HG03442 (cell line): Measurements from ENCODE around the gene MAP3K14.

ENCODE experiments used
- ATAC-seq: cut with Tn5 transposase; IDR thresholded peaks from one replicate; pipeline ENCODE4 v1.9.1; 2021; ENCODE audit warnings: mild to moderate bottlenecking, moderate library complexity; ENCODE audit not compliant: unreplicated experiment

The MAP3K14 gene

DNA sequence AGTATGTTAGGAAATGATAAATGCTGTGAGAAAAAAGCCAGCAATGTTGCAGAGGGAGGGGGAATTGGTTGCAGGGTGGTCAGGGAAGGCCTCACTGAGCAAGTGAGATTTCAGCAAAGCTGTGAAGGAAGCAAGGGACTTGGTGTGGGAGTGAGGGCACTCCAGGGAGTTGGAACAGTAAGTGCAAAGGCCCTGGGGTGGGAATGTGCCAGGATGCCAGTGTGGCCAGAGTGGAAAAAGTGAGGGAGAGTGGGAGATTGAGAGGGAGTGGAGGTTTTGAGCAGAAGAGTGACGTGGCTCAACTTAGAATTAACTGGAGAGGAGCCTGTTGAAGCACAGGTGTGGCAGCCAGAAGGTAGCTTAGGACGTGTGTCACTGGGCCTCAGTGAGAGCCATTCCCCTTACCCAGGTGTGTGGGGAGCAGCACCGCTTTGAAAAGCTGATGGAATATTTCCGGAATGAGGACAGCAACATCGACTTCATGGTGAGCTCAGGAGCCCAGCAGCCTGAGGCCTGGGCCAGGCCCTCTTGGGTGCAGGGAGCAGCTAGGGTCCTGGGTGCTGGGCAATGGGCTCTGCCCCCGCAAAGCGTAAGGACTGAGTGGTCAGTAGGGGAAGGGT lies 78.6 kb downstream of the MAP3K14 start:
- ATAC-seq: no peak

DNA sequence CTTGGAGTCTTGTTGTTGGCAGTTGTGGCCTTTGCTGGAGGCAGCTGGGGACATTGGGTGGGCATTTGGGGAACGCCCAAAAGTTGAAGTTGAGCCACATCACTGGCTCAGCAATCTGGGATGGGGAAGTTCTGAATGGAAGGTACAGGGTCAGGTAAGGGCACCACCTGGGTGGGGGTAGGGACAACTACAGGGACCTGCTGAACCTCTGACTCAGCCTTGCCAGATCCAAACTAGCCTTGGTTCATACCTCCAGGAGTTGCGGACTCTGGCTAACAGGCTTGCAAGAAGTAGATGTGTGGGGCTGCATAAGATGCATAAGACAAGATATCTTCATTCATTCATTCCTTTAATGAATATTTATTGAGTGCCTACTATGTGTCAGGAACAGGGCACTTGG lies 79.1 kb downstream of the MAP3K14 start:
- ATAC-seq: no peak

DNA sequence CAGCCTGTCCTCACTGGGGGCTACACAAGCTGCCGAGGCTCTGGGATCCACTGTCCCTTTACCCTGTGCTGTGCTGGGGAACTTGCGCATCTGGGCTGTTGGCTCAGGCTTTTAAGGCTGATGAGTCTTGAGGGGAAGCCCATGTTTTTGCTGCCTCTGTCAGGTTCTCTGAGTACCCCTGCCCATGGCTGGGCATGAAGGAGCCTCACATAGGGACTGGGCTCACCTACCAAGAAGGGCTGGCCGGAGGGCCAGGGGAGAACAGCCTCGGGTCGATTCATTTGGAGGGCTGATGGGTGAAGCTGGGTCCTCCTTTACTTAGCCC lies 80.6 kb downstream of the MAP3K14 start:
- no peak for ATAC-seq

DNA sequence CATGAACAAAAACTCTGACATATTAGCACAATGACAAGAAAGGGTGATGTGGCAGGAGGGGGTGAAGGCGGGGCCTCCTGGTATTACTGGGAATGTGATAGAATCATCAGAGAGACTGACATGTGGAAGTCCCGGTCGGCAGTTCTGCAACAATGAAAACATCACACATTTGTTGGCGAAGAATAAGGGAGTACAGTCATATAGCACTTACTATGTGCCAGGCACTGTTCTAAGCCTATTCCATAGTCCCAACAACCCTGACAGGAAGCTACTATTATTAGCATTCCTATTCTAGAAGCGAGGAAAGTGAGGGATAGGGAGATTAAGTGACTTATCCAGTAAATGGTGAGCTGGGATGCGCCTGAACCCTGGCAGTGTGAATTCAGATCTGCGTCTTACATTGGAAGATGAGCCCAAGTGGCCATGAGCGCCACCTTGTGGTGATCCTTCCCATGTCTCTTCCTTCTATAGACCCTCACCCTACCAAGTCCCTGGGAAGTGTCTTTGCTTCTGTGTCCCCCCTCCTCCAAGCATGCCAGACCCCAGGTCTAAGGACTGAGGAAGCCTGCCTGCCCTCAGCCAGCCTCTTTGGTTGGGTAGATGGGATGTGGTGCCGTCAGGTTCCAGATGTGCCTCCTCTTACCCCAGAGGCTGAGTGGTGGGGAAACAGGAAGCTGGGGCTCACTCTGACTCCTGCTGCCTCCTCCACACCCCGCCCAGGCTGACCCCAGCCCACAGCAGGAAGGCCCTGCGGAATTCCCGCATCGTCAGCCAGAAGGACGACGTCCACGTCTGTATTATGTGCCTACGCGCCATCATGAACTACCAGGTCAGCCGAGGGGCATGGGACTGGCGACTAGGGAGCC lies 81.2 kb downstream of the MAP3K14 start:
- no peak for ATAC-seq

DNA sequence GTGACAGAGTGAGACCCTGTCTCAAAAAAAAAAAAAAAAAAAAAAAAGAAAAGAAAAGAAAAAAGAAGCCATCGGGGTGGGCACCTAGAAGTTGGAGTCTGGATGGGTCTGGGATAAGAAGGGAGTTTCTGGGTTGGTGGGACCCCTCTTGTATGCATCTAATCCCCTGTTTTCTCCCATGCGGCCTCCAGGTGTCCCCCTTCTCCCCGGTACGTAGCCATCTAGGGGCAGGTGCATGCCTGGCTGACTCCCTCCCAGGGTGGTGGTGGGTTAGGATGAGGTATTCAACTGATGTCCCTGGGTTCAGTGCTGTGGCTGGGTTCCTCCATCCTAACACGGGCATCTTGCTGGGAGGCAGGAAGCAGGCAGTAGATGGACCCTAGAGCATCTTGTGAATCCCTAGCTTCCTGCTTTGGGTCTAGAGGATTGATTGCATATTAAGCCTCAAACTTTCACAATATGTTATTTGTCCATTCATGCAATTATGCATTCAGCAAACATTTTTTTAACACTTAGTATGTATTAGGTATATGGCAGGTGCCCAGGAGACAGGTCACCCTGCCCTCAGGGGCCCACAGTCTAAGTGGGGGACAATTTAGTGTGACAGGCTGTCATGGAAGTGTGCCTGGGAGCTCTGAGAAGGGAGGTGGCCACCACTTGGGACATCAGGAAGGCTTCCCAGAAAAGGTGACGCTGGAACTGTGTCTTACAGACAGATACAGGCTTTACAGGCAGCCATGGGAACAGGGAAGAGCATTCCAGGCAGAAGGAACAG lies 82.0 kb downstream of the MAP3K14 start:
- ATAC-seq: no peak

DNA sequence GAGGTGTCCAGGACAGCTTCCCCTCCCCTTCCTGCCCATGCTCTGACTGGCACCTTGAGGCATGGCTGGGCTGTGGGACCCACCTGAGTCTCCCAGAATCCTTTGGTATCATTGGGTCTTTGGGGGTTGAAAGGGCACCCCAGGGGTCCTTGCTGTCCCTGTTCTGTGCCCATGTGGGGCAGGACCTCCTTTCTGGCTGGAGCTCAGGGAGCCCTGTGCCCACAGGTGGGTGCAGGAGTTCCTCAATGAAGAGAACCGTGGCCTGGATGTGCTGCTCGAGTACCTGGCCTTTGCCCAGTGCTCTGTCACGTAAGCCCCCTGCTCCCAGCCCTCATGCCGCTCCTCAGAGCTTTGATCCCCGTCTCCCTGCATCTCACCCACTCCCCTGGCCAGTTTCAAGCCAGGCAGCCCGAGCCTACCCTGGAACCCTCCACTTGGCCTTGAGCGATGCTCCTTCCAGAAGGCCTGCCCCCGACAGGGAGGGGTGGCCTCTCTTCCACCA lies 83.3 kb downstream of the MAP3K14 start:
- no peak for ATAC-seq

DNA sequence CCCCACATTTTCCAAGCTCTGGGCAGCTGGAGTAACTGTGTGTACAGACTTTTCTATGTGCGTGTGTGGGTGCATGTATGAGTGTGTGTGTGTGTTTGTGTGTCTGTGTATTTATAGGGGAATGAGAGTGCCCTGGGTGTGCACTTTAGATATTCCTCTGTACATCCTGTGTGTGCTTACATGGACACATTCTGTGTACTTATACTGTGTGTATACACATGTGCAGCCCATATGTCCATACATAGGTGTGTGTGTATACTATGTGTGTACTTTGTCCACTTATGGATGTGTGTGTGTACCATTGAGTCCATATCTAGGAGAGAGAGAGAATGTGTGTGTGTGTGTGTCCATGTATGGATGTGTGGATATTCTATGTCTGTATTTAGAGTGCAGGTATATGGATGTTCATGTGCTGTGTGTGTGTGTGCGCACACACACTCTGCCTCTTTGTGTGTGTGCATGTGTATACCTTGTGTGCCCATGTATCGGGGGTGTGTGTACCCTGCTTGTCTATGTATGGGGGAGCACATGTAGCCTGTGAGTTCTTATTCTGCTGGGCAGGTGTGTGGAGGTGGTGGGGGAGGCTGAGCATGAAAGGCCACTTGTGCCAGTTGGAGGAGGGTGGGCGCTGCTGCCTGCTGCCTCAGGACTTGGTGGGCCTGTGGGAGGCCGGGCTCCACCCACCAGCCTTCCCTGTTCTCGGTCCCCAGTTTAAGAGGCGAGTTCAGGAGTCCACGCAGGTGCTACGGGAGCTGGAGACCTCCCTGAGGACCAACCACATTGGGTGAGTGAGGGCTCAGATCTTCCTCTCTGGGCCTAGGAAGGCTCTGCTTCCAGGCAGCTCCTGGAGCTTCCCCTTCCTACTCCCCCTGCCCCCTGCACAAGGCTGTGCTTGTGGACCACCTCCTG lies 84.1 kb downstream of the MAP3K14 start:
- ATAC-seq: no peak

DNA sequence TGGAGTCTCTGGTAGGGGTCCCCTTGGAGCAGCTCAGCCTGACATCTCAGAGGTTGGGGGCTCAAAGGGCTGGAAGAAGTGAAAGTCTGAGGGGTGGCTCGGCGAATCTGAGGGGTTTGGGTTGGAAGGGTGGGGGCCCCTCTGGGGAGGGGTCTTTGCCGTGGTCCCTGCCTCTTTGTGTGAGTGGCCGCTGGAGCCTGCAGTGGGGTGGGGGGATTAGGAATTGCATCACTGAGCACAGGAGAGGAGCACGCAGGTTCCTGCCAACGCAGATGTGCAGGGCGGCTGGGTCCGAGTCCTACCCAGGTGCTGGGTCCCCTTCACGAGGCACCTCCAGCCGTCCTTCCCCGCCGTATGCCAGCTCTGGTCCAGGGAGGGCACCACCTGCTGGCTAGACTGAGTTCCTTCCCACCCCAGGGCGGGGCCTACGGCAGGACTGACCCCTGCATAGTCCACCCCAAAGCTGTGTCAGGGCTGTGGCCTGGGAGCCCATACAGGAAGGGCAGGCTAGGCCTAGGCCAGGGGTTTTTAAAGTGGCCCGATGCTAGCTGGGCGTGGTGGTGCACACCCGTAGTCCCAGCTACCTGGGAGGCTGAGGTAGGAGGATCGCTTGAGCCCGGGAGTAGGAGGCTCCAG lies 85.2 kb downstream of the MAP3K14 start:
- no peak for ATAC-seq

DNA sequence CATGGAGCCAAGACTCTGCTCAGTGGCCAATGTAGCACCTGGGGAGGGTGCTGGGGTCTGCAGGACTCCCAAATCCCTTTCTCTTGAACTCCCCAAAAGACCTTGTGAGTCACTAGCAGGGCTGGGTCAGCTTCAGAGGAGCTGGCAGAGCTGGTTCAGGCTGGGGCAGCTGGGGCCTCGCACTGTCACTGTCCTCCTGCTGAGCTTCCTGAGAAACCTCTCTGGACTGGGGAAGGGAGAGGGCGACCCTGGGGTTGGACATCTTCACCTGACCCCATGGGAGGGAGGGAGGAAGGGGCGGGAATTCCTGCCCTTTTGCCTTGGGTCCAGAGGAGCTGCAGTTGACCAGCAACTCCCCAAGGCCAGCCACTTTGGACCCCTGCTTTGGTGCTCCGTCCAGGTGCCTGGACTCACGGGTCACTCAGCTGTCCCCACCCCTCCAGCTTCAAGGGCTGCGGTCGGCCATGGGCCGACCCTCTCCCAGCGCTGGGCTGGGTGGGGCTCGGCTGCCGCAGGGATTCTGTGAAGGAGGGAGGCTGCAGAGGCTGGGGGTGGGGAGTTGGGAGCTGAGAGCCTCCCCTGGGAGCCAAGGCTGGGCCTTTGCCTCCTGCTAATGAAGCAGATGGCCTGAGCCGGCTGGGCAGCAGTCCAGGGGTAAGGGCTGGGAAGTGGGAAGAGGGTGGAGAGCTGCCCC lies 85.9 kb downstream of the MAP3K14 start:
- ATAC-seq: no peak

DNA sequence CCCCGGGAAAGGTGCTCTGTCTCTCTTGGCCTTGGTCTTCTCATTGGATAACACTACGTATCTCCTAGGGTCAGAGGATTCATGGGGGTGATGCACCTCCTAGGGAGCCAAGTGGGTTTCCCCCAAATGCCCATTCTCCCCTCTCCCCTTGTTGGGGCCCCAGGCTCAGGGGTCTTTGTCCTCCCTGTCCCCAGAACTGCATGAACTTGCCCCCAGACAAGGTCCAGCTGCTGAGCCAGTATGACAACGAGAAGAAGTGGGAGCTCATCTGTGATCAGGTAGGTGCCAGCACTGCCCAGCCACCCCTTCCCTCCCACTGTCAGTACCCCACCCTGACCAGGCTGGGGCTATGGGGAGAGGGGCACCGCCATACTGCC lies 86.4 kb downstream of the MAP3K14 start:
- ATAC-seq: no peak

DNA sequence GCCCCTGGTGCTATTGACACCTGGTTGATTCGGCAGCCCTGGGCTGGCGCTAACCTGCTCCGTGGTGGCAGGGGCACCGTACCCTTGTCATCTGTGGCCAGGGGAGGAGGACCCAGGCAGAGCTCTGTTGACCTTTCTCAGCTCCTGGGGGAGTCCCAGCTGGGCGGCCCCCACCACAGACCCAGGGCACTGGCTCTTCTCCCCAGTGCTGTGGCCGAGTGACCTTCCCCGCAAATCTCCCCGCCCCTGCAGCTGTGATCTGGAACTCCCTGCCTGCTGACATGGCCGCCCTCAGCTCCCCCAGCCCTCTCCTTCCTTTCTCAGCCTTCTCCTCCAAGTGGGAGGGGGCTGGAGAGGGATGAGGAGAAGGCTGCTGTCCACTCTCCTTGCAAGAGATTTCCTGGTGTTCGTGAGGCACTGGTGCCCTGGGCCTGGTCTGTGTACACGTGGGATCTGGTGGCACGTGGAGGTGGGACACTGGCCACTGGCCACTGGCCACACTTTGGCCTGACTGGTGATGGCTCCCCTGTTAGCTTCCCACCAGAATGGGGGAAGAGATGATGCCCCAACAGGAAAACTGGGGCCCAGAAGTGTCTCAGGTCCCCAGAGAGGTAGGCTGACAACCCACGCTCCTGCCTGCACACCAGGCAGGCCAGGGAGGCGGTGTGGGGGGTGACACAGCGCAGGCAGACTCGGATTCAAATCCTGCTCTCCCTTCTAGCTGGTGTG lies 87.0 kb downstream of the MAP3K14 start:
- no peak for ATAC-seq

DNA sequence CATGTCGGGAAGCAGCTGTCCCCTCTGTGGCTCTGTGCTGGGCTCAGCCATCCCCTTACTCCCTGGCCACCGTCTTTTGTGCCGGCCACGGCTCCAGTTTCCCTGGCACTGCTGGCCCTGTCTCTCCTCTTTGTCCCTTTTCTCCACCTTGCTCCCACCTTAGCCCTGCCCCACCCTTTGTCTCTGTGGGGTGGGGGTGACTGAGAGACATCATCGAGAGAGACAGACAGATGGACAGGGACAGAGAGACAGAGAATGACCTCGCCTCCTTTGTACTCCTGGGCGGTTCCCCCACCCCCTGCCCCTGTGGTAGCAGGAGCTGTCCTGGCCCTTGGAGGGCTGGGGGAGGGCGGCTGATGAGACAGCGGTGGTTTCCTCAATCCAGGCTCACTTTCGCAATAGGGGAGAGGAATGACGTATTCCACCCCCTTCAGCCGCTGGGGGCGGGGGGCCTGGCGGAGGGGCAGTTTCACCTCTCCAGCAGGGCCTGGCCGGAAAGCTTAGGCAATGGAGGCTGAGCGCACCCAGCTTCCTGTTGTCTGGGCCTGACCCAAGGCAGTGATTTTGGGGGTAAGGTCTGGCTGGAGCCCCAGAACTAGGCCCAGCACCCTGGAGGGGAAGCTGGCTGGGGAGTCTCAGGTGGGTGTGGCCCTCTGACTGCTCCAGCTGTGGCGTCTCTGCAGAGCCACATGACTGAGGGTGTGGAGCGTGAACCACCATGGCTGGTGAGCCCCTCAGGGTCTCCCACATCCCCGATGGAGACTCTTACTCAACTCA lies 87.9 kb downstream of the MAP3K14 start:
- ATAC-seq: peak; percentile 24

DNA sequence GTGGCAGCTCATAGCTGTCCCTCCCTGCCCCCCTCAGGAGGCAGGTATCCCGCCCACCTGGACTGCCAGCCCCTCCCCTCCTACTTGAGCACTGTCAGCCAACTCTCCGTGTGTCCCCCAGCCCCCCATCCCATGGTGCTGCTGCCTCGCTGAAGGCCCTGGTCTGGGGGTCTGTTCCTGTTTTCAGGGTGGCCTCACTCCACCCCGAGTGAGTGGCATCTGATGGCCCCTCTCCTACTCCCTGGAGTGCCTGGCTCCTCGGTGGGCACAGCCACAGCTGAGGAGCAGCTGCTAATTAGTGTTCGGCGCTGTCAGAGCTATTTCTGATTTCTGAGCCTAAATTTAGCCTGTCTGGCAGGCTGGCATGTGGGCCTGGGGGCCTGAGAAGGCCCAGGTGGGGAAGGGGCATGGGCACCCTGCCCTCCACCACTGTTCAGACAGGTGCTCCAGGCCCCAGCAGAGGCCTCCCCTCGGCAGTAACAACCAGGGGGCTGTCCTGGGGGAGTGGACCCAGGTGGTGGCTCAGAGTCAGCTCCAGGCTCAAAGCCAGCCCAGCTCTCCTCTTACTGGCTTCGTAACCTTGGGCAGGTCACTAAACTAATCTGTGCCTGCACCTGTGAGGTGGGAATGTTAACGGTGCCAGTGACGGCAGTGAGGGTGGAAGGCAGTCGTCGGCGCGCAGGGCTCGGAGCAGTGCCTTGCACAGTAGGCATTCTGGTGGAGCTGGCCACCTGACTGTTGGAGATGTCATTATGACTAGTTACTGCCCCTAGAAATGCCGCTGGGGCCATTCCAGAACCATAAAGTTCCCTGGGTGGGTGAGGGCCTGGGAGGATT lies 88.7 kb downstream of the MAP3K14 start:
- ATAC-seq: no peak

DNA sequence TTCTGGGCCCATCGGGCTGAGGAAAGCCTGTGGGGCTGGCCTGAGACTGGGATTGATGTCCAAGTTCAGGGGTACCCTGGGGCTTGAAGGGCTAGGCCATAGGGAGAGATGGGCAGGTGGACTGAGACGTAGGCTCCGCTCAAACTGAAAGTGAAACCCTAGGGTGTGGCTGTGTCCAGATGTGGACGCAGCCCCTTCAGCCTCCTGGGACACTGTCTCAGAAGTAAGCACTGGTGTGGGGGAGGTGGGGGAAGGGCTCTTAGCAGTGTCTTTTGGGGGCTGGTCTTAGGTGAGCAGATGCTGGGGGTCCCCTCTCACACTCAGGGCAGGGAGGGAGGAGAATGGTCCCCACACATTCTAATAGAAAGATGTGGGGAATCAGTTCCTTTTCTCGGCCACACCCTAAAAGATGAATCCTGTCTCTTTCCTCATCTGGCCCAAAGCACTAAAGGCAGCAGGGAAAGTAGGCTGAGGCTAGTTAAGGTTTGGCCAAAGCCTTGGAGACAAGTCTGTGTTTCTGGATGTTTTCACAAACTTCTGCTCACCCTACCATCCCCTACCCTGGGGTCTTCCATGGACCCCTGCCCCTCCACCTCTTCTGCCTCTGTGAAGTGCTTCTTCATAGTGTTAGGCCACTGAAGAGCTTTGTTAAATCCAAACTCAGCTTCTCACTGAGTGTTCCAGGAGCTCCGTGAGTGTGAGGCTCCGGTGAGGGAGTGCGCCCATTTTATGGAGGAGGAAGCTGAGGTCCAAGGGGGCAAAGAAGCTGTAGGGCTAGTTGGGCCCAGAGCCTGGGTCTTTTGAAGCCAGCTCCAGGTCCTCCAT lies 89.5 kb downstream of the MAP3K14 start:
- ATAC-seq: no peak

DNA sequence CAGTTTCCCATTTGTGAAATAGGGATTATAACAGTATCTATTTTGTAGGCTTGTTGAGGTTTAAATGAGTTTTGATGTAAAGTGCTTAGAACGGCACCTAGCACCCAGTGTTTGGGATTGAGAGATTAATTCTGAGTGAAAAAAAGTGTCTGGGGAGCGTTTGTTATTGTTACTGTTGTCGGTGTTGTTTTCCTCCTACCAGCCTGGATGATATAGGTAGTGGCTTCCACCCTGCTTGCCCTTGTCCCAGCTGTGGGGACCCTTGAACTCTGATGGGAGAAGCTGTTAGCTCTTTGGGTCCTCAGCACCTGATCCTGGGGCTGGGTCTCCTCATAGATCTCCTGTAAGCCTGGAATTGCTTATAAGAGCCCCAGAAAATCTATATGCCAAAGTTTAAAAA lies 90.2 kb downstream of the MAP3K14 start:
- ATAC-seq: no peak

DNA sequence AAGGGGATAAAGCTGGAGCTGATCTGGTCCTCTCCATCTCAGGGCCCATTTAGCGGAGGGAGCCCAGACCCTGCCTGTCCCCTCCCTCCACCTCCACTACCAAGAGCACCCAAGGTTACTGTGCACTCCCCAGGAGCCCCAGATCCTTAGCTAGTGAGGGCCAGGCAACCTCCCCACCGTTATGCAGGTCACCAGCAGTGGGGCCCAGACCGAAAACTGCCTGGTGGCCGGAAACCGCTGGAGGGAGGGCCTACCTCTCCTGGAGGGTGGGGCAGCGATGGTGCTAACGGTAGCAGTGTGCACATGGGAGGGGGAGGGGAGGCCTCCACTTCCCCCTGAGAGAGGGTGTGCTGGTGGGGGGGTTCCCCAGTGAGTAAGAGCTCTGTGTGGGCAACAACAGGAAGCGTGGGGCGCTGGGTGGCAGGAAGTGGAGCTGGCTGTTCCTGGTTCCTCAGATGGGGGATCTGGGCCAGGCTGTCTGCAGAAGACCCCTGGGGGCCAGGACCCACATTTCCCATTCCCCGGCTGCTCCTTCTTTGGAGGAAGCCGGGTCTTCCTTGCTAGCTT lies 90.8 kb downstream of the MAP3K14 start:
- ATAC-seq: peak; percentile 35
